Measurements from ENCODE around the gene OR7G3.

OR7G3 gene

DNA sequence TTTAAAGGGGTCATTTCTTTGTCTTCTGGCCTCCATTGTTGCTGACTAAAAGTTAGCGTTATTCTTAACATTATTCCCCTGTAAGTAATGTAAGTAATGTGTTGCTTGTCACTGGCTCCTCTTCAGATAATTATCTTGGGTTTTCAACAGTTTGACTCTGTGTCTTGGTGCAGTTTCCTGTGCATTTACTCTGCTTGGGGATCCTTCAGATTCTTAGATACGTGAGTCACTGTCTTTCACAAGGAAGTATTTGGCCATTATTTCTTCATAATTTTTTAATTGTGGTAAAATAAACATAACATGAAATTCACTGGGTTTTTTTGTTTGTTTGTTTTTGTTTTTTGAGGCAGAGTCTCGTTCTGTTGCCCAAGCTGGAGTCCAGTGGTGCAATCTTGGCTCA is 38.5 kb upstream of the OR7G3 start:
- no peak overlapping the region for H3K9ac ChIP-seq (ENCODE audit: low read length)
- no peaks in the 10 kb centered on the region for H3K27me3 ChIP-seq (ENCODE audit: low read depth, low read length)
- no peaks in the 10 kb centered on the region for H3K4me1 ChIP-seq (ENCODE audit: low read length)
- peaks cover 64% of the 10 kb centered on the region for H3K36me3 ChIP-seq (replicated peaks; ENCODE audit: low read depth, low read length)
- H3K27ac ChIP-seq (ENCODE audit: low read length) = no peak overlapping the region
- H3K9me3 ChIP-seq (ENCODE audit: insufficient read depth, low read length) = peaks cover 10% of the 10 kb centered on the region; the same call in 1 of the 2 replicates
- H2AFZ ChIP-seq (ENCODE audit: low read depth, low read length) = no peak overlapping the region
- TF ChIP-seq, protein P1, sequence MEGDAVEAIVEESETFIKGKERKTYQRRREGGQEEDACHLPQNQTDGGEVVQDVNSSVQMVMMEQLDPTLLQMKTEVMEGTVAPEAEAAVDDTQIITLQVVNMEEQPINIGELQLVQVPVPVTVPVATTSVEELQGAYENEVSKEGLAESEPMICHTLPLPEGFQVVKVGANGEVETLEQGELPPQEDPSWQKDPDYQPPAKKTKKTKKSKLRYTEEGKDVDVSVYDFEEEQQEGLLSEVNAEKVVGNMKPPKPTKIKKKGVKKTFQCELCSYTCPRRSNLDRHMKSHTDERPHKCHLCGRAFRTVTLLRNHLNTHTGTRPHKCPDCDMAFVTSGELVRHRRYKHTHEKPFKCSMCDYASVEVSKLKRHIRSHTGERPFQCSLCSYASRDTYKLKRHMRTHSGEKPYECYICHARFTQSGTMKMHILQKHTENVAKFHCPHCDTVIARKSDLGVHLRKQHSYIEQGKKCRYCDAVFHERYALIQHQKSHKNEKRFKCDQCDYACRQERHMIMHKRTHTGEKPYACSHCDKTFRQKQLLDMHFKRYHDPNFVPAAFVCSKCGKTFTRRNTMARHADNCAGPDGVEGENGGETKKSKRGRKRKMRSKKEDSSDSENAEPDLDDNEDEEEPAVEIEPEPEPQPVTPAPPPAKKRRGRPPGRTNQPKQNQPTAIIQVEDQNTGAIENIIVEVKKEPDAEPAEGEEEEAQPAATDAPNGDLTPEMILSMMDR (IDR thresholded peaks at IDR 0.05; ENCODE audit: low read depth, low read length) = no peak
- no peak for TF ChIP-seq EZH2phosphoT487 (IDR thresholded peaks at IDR 0.05; ENCODE audit: low read depth)
- H3K4me3 ChIP-seq (ENCODE audit: low read length) = no peak overlapping the region
- H3K4me2 ChIP-seq (ENCODE audit: low read length) = no peak overlapping the region
- H3K79me2 ChIP-seq (ENCODE audit: low read length) = peaks cover 24% of the 10 kb centered on the region
- H4K20me1 ChIP-seq (ENCODE audit: insufficient read depth, low read length) = no peaks in the 10 kb centered on the region; the same call in 1 of the 2 replicates

DNA sequence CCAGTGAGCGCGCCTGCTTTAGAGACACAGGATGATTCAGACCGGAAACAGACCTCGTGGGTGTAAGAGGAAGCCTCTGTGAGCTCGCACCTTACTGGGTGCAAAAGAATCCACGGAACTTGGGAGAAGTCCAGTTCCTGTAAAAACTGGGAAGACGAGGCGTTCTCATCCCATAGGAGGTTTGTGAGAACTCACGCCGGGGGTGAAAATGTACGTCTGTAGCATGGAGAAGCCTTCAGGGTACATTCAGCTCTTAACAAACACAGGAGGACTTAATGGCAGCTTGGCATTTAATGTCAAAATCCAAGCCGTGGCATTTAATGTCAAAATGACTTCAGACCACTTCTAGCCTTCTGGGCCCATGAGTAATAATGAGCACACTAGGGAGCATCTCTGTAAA is 34.7 kb upstream of the OR7G3 start:
- H4K20me1 ChIP-seq (ENCODE audit: insufficient read depth, low read length) = peaks cover 4% of the 10 kb centered on the region; the same call in 1 of the 2 replicates
- H3K4me2 ChIP-seq (ENCODE audit: low read length) = no peak overlapping the region
- TF ChIP-seq, protein P1 (IDR thresholded peaks at IDR 0.05; ENCODE audit: low read depth, low read length) = no peak
- no peak for TF ChIP-seq EZH2phosphoT487 (IDR thresholded peaks at IDR 0.05; ENCODE audit: low read depth)
- no peak overlapping the region for H2AFZ ChIP-seq (ENCODE audit: low read depth, low read length)
- H3K4me1 ChIP-seq (ENCODE audit: low read length) = peaks cover 7% of the 10 kb centered on the region
- peaks cover 48% of the 10 kb centered on the region for H3K79me2 ChIP-seq (ENCODE audit: low read length)
- peaks cover 88% of the 10 kb centered on the region for H3K36me3 ChIP-seq (replicated peaks; ENCODE audit: low read depth, low read length)
- no peak overlapping the region for H3K27ac ChIP-seq (ENCODE audit: low read length)
- H3K9ac ChIP-seq (ENCODE audit: low read length) = no peak overlapping the region
- H3K9me3 ChIP-seq (ENCODE audit: insufficient read depth, low read length) = peaks cover 14% of the 10 kb centered on the region; the same call in 1 of the 2 replicates
- no peak overlapping the region for H3K4me3 ChIP-seq (ENCODE audit: low read length)
- no peaks in the 10 kb centered on the region for H3K27me3 ChIP-seq (ENCODE audit: low read depth, low read length)

- no peaks in the 10 kb centered on the region for H3K27me3 ChIP-seq (ENCODE audit: low read depth, low read length)
- peaks cover 94% of the 10 kb centered on the region for H3K36me3 ChIP-seq (replicated peaks; ENCODE audit: low read depth, low read length)
- peaks cover 22% of the 10 kb centered on the region for H3K4me1 ChIP-seq (ENCODE audit: low read length)
- no peak overlapping the region for H3K27ac ChIP-seq (ENCODE audit: low read length)
- H3K9ac ChIP-seq (ENCODE audit: low read length) = no peak overlapping the region
- no peak for TF ChIP-seq EZH2phosphoT487 (IDR thresholded peaks at IDR 0.05; ENCODE audit: low read depth)
- TF ChIP-seq, protein P1 (IDR thresholded peaks at IDR 0.05; ENCODE audit: low read depth, low read length) = no peak
- peaks cover 14% of the 10 kb centered on the region; the same call in 1 of the 2 replicates for H3K9me3 ChIP-seq (ENCODE audit: insufficient read depth, low read length)
- peaks cover 63% of the 10 kb centered on the region for H3K79me2 ChIP-seq (ENCODE audit: low read length)
- H2AFZ ChIP-seq (ENCODE audit: low read depth, low read length) = no peak overlapping the region
- peaks cover 19% of the 10 kb centered on the region for H4K20me1 ChIP-seq (ENCODE audit: insufficient read depth, low read length)
- H3K4me2 ChIP-seq (ENCODE audit: low read length) = no peak overlapping the region
- H3K4me3 ChIP-seq (ENCODE audit: low read length) = no peak overlapping the region
These were observed 33.1 kb upstream of the OR7G3 start for GRCh38 chr19:9159891-9160290.

- H4K20me1 ChIP-seq (ENCODE audit: insufficient read depth, low read length) = peaks cover 36% of the 10 kb centered on the region
These were observed 29.6 kb upstream of the OR7G3 start for GRCh38 chr19:9156304-9156703.

More at GRCh38 chr19:9156304-9156703, 29.6 kb upstream of the OR7G3 start:
- peak overlapping the region; percentile 61 for H3K27ac ChIP-seq (ENCODE audit: low read length)
- peak overlapping the region; percentile 20; the same call in 1 of the 2 replicates for H3K9ac ChIP-seq (ENCODE audit: low read length)
- H3K36me3 ChIP-seq (replicated peaks; ENCODE audit: low read depth, low read length) = peaks cover 97% of the 10 kb centered on the region
- no peaks in the 10 kb centered on the region for H3K27me3 ChIP-seq (ENCODE audit: low read depth, low read length)
- H2AFZ ChIP-seq (ENCODE audit: low read depth, low read length) = no peak overlapping the region
- peak overlapping the region; percentile 38; the same call in 1 of the 2 replicates for H3K4me3 ChIP-seq (ENCODE audit: low read length)
- H3K79me2 ChIP-seq (ENCODE audit: low read length) = peaks cover 84% of the 10 kb centered on the region
- peak overlapping the region; percentile 59 for H3K4me2 ChIP-seq (ENCODE audit: low read length)
- H3K9me3 ChIP-seq (ENCODE audit: insufficient read depth, low read length) = peaks cover 39% of the 10 kb centered on the region; the same call in 1 of the 2 replicates
- peaks cover 25% of the 10 kb centered on the region for H3K4me1 ChIP-seq (ENCODE audit: low read length)
- TF ChIP-seq EZH2phosphoT487 (IDR thresholded peaks at IDR 0.05; ENCODE audit: low read depth) = no peak
- TF ChIP-seq, protein P1 (IDR thresholded peaks at IDR 0.05; ENCODE audit: low read depth, low read length) = no peak
